Body of pancreas (tissue), 4 donors: ENCODE measurements around the gene PSPN.

ENCODE experiments used
- CTCF ChIP-seq, 7 experiments: fragments of 450-650 bp in 4 of 7; fragments of 200-600 bp in 3 of 7; sonication (generic) in 3 of 7; IDR thresholded peaks; one replicate each; pipeline ENCODE4 v1.5.1; 2016 to 2019; ENCODE audit warnings: antibody characterized with exemption in 7 of 7
- POLR2A ChIP-seq, 3 donors: fragments of 450-650 bp; IDR thresholded peaks; one replicate each; pipeline ENCODE4 v1.6.1; 2016; ENCODE audit warnings: antibody characterized with exemption in 3 of 3, mild to moderate bottlenecking in 2 of 3

GRCh38 chr19:6326815-6327214 lies 48.9 kb downstream of the PSPN start:
- TF ChIP-seq CTCF (IDR thresholded peaks at IDR 0.05), result no peak
- TF ChIP-seq POLR2A (IDR thresholded peaks at IDR 0.05), result no peak
